Esophagus muscularis mucosa (tissue), 4 donors: ENCODE data around the gene TGFBR3.

ENCODE experiments used
- EP300 ChIP-seq: sonication (generic); formaldehyde crosslinking; IDR thresholded peaks from one replicate; pipeline ENCODE4 v1.6.1; 2017; ENCODE audit warnings: antibody characterized with exemption
- POLR2A ChIP-seq: fragments of 450-650 bp; IDR thresholded peaks from one replicate; pipeline ENCODE4 v1.6.1; 2017; ENCODE audit warnings: antibody characterized with exemption, moderate library complexity, mild to moderate bottlenecking, low read depth
- POLR2AphosphoS5 ChIP-seq, 2 donors: sonication (generic); formaldehyde crosslinking; IDR thresholded peaks; one replicate each; pipeline ENCODE4 v1.6.1; 2017; ENCODE audit warnings: antibody characterized with exemption in 2 of 2
- TF ChIP-seq, protein P1 (sequence below), 3 experiments: fragments of 200-600 bp in 2 of 3; fragments of 450-650 bp in 1 of 3; sonication (generic) in 2 of 3; IDR thresholded peaks; one replicate each; pipeline ENCODE4 v1.5.1; 2017 to 2019; ENCODE audit warnings: antibody characterized with exemption in 3 of 3, mild to moderate bottlenecking in 2 of 3, moderate library complexity in 1 of 3

DNA sequence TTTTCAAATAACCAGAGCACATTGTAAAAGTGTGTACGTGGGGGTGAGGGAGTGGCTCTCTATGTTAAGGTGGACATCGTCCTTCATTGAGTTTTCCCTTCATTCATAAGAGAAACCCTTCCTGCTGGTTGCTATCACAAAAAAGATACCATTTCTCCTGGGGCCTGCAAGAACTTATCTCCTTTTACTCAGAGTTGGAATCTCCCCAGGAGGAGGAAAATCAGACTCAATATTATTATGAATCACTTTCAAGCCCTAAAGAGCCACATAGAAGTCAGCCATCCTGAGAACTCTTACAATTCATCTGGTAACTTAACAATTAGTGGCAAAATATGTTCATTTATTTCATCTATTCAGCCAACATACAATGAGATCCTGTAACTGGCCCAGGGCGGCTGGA lies 27.1 kb upstream of the TGFBR3 start:
- TF ChIP-seq EP300 (no peak), POLR2A (no peak), POLR2AphosphoS5 (IDR thresholded peaks at IDR 0.05) (no peak)
- TF ChIP-seq, protein P1, sequence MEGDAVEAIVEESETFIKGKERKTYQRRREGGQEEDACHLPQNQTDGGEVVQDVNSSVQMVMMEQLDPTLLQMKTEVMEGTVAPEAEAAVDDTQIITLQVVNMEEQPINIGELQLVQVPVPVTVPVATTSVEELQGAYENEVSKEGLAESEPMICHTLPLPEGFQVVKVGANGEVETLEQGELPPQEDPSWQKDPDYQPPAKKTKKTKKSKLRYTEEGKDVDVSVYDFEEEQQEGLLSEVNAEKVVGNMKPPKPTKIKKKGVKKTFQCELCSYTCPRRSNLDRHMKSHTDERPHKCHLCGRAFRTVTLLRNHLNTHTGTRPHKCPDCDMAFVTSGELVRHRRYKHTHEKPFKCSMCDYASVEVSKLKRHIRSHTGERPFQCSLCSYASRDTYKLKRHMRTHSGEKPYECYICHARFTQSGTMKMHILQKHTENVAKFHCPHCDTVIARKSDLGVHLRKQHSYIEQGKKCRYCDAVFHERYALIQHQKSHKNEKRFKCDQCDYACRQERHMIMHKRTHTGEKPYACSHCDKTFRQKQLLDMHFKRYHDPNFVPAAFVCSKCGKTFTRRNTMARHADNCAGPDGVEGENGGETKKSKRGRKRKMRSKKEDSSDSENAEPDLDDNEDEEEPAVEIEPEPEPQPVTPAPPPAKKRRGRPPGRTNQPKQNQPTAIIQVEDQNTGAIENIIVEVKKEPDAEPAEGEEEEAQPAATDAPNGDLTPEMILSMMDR (IDR thresholded peaks at IDR 0.05), result no peak
